IPS-20b (cell line): ENCODE measurements around the gene PCDHB5.
"Not testable (repeated sequence)": the region's sequence is repeated elsewhere in the genome, so short reads cannot be mapped to it uniquely, and the experiment has no call there.

Experiments
- H3K27ac ChIP-seq: one replicate; pipeline ENCODE4 v1.5.1; 2013; ENCODE audit warnings: low read length
- H3K27me3 ChIP-seq: 2 replicates; pipeline ENCODE4 v1.6.1; 2013; ENCODE audit warnings: mild to moderate bottlenecking, low read length, inconsistent platforms; ENCODE audit not compliant: insufficient read depth
- H3K36me3 ChIP-seq: 2 replicates; pipeline ENCODE4 v1.6.1; 2013; ENCODE audit warnings: low read depth, mild to moderate bottlenecking, inconsistent platforms, low read length, moderate library complexity; ENCODE audit not compliant: insufficient read depth
- H3K4me1 ChIP-seq: 2 replicates; pipeline ENCODE4 v1.6.1; 2013; ENCODE audit warnings: mild to moderate bottlenecking, control low read depth, inconsistent platforms, low read length, moderate library complexity; ENCODE audit not compliant: insufficient read depth
- H3K4me3 ChIP-seq: 2 replicates; pipeline ENCODE4 v1.5.1; 2013; ENCODE audit warnings: mild to moderate bottlenecking, low read length, inconsistent platforms
- H3K9ac ChIP-seq: 2 replicates; pipeline ENCODE4 v1.6.1; 2013; ENCODE audit warnings: low read depth, mild to moderate bottlenecking, inconsistent platforms, low read length, moderate library complexity
- H3K9me3 ChIP-seq: 2 replicates; pipeline ENCODE4 v1.6.1; 2013; ENCODE audit warnings: mild to moderate bottlenecking, low read depth, low read length, inconsistent platforms; ENCODE audit not compliant: insufficient read depth

PCDHB5 gene

GRCh38 chr5:141135030-141135717 lies at the start of gene PCDHB5:
Gene PCDHB5, plus strand, starts transcription at chr5:141135206. Its CDS starts 229 bp downstream, at chr5:141135435.
- Histone ChIP-seq H3K36me3 (no peaks in the 10 kb centered on the region), H3K27ac (no peak within 1 kb of the TSS), H3K4me1 (no peaks in the 10 kb centered on the region), H3K27me3 (no peaks in the 10 kb centered on the region), H3K4me3 (0 out of 2 replicates have a peak within 1 kb of the TSS, but pooled peaks have one; percentile 23), H3K9ac (no peak within 1 kb of the TSS), H3K9me3 (peaks cover 65% of the 10 kb centered on the region)

- H3K4me3 ChIP-seq, result peak within 1 kb of the TSS; percentile 86
- peak within 1 kb of the TSS; percentile 46 for H3K27ac ChIP-seq
- H3K9ac ChIP-seq, result peak within 1 kb of the TSS; percentile 91
- H3K4me1 ChIP-seq, result no peaks in the 10 kb centered on the region
- H3K36me3 ChIP-seq, result no peaks in the 10 kb centered on the region; the same call in 1 of the 2 replicates
- no peaks in the 10 kb centered on the region for H3K27me3 ChIP-seq
- H3K9me3 ChIP-seq, result peaks cover 7% of the 10 kb centered on the region; the same call in 1 of the 2 replicates
These were observed 40.3 kb upstream of the PCDHB5 start, which contains the start of gene PCDHB2 for GRCh38 chr5:141094481-141095262. Gene PCDHB2, plus strand, starts transcription at chr5:141094615. Its CDS starts 176 bp downstream, at chr5:141094791.

- peak overlapping the region; percentile 86 for H3K4me3 ChIP-seq
- peaks cover 12% of the 10 kb centered on the region; the same call in 1 of the 2 replicates for H3K9me3 ChIP-seq
- no peaks in the 10 kb centered on the region for H3K4me1 ChIP-seq
- H3K36me3 ChIP-seq, result no peaks in the 10 kb centered on the region; the same call in 1 of the 2 replicates
- no peak overlapping the region for H3K27ac ChIP-seq
- peak overlapping the region; percentile 91 for H3K9ac ChIP-seq
- H3K27me3 ChIP-seq, result no peaks in the 10 kb centered on the region
These were observed 39.8 kb upstream of the PCDHB5 start for GRCh38 chr5:141095263-141095641.

GRCh38 chr5:141096181-141096580 lies 38.8 kb upstream of the PCDHB5 start:
- not testable (repeated sequence) for H3K9ac ChIP-seq, H3K36me3 ChIP-seq, H3K27me3 ChIP-seq, H3K27ac ChIP-seq, H3K4me3 ChIP-seq, H3K4me1 ChIP-seq
- peaks cover 20% of the 10 kb centered on the region for H3K9me3 ChIP-seq

DNA sequence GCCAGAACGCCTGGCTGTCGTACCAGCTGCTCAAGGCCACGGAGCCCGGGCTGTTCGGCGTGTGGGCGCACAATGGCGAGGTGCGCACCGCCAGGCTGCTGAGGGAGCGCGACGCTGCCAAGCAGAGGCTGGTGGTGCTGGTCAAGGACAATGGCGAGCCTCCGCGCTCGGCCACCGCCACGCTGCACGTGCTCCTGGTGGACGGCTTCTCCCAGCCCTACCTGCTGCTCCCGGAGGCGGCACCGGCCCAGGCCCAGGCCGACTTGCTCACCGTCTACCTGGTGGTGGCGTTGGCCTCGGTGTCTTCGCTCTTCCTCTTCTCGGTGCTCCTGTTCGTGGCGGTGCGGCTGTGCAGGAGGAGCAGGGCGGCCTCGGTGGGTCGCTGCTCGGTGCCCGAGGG lies 38.4 kb upstream of the PCDHB5 start:
- not testable (repeated sequence) for H3K9ac ChIP-seq, H3K4me3 ChIP-seq, H3K27ac ChIP-seq, H3K4me1 ChIP-seq, H3K27me3 ChIP-seq, H3K36me3 ChIP-seq
- peaks cover 24% of the 10 kb centered on the region for H3K9me3 ChIP-seq

DNA sequence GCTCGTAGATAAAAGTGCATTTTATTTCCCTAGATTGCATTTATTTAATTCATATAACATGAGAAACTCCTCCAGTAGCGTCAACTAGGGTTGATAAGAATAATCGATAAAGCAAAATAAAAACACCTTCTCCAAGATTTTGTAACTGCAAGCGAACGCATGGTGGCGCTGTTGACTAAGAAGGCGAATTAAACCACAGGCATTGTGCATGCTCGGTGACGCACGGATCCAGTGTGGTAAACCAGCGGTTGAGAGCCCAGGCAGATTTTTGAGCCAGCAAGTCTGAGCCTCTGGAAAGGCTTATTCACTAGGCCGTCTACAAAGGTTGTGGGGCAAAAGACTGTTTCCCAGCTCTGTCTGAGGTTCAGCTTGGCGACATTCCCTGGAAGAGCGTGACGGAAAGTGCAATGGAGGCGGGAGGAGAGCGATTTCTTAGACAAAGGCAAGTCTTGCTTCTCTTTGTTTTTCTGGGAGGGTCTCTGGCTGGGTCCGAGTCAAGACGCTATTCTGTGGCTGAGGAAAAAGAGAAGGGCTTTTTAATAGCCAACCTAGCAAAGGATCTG lies 34.7 kb upstream of the PCDHB5 start, which contains the start of gene PCDHB3:
Gene PCDHB3, plus strand, starts transcription at position 231 of the 563 bp plus-strand sequence. Its CDS starts 177 bp downstream, at position 408.
- H3K9ac ChIP-seq, result peak within 1 kb of the TSS; percentile 50; the same call in 1 of the 2 replicates
- peaks cover 11% of the 10 kb centered on the region; the same call in 1 of the 2 replicates for H3K36me3 ChIP-seq
- H3K27ac ChIP-seq, result no peak within 1 kb of the TSS
- no peaks in the 10 kb centered on the region for H3K4me1 ChIP-seq
- peak within 1 kb of the TSS; percentile 45; the same call in 1 of the 2 replicates for H3K4me3 ChIP-seq
- H3K9me3 ChIP-seq, result peaks cover 28% of the 10 kb centered on the region
- H3K27me3 ChIP-seq, result no peaks in the 10 kb centered on the region

GRCh38 chr5:141101059-141101458 lies 33.9 kb upstream of the PCDHB5 start:
- peaks cover 27% of the 10 kb centered on the region for H3K9me3 ChIP-seq
- no peaks in the 10 kb centered on the region for H3K27me3 ChIP-seq
- H3K4me1 ChIP-seq, result no peaks in the 10 kb centered on the region
- H3K4me3 ChIP-seq, result peak overlapping the region; percentile 45; the same call in 1 of the 2 replicates
- H3K27ac ChIP-seq, result no peak overlapping the region
- no peak overlapping the region; the same call in 1 of the 2 replicates for H3K9ac ChIP-seq
- H3K36me3 ChIP-seq, result peaks cover 11% of the 10 kb centered on the region; the same call in 1 of the 2 replicates

- Histone ChIP-seq H3K9me3 (peaks cover 27% of the 10 kb centered on the region), H3K36me3 (peaks cover 11% of the 10 kb centered on the region; the same call in 1 of the 2 replicates)
- H3K4me1 ChIP-seq, H3K4me3 ChIP-seq, H3K9ac ChIP-seq, H3K27ac ChIP-seq, H3K27me3 ChIP-seq: not testable (repeated sequence)
These were observed 32.9 kb upstream of the PCDHB5 start for GRCh38 chr5:141102070-141102469.

GRCh38 chr5:141102471-141102870 lies 32.5 kb upstream of the PCDHB5 start:
- H3K36me3 ChIP-seq, result peaks cover 11% of the 10 kb centered on the region; the same call in 1 of the 2 replicates
- not testable (repeated sequence) for H3K27me3 ChIP-seq, H3K4me1 ChIP-seq, H3K4me3 ChIP-seq, H3K27ac ChIP-seq, H3K9ac ChIP-seq
- peaks cover 27% of the 10 kb centered on the region for H3K9me3 ChIP-seq

DNA sequence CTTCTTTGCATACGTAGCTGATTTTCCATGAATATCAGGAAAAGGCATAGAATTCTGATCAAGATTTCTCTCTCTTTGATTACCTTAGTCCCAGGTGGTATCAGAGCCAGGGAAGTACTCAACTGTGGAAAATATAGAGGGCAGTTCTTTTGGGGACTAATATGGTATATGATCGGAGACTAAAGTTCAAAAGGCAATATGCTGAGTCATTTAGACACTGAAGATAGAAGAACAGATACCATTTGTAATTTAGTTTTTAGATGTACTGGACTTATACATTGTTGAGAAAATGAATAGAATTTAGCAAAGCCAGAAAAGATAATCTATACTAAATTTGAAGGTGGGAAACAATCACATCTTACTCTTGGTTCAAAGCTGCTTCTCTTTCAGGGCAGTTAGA lies 29.7 kb upstream of the PCDHB5 start:
- no peak overlapping the region for H3K9ac ChIP-seq
- H3K27me3 ChIP-seq, result no peaks in the 10 kb centered on the region
- H3K9me3 ChIP-seq, result peaks cover 36% of the 10 kb centered on the region
- H3K4me3 ChIP-seq, result no peak overlapping the region
- H3K4me1 ChIP-seq, result no peaks in the 10 kb centered on the region
- H3K36me3 ChIP-seq, result 0 out of 2 replicates have a peak, but pooled peaks cover 11% of the 10 kb centered on the region
- H3K27ac ChIP-seq, result no peak overlapping the region

DNA sequence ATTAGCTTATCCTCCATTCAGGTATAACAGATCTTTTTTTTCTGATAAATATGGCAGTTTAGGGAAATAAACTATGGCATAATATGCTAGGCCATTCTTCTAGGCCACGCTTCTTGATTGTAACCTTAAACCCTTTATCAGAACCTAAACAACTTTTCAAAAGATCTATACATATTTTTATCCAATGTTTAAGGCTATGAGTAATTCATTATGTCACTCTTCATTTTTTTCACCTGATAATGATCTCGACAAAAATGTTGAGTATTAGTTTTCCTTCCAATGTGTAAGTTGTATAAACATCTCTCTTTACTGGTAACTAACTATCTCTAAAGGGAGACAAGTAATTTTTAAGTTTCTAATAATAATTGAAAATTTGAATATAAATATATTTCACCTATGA lies 15.8 kb upstream of the PCDHB5 start:
- peaks cover 39% of the 10 kb centered on the region for H3K9me3 ChIP-seq
- no peak overlapping the region for H3K9ac ChIP-seq
- H3K4me3 ChIP-seq, result no peak overlapping the region
- no peaks in the 10 kb centered on the region for H3K36me3 ChIP-seq
- no peaks in the 10 kb centered on the region for H3K4me1 ChIP-seq
- H3K27me3 ChIP-seq, result no peaks in the 10 kb centered on the region
- H3K27ac ChIP-seq, result no peak overlapping the region
